GM21723 (cell line): Measurements from ENCODE around the gene ABHD12B.

Experiments
- ATAC-seq: cut with Tn5 transposase; IDR thresholded peaks from one replicate; pipeline ENCODE4 v1.9.1; 2021; ENCODE audit warnings: mild to moderate bottlenecking, moderate library complexity; ENCODE audit not compliant: unreplicated experiment

ABHD12B gene

GRCh38 chr14:50871914-50872732 is at the start of gene ABHD12B:
Gene ABHD12B, plus strand, starts transcription at chr14:50872053. Its CDS starts 122 bp downstream, at chr14:50872175.
- no peak for ATAC-seq

GRCh38 chr14:50822501-50823042 is 49.3 kb upstream of the ABHD12B start:
- peak; percentile 12 for ATAC-seq

GRCh38 chr14:50823051-50823761 is 48.6 kb upstream of the ABHD12B start:
- ATAC-seq = peak; percentile 10

- ATAC-seq = peak; percentile 67
Measured at GRCh38 chr14:50823762-50824636, 47.9 kb upstream of the ABHD12B start.

GRCh38 chr14:50825307-50825706 is 46.5 kb upstream of the ABHD12B start:
- ATAC-seq = no peak

GRCh38 chr14:50826681-50827080 is 45.2 kb upstream of the ABHD12B start:
- ATAC-seq = no peak

GRCh38 chr14:50828721-50829488 is 42.9 kb upstream of the ABHD12B start:
- no peak for ATAC-seq

- no peak for ATAC-seq
Measured at GRCh38 chr14:50829489-50830043, 42.3 kb upstream of the ABHD12B start.

GRCh38 chr14:50830044-50830931 is 41.6 kb upstream of the ABHD12B start:
- ATAC-seq = peak; percentile 45

GRCh38 chr14:50830932-50831725 is 40.7 kb upstream of the ABHD12B start, which contains the start of gene NIN:
Gene NIN, minus strand, starts transcription at chr14:50831162. Its CDS starts 9,106 bp downstream, at chr14:50822056.
- peak; percentile 83 for ATAC-seq

GRCh38 chr14:50831726-50832168 is 40.1 kb upstream of the ABHD12B start:
- ATAC-seq = no peak

GRCh38 chr14:50832935-50833630 is 38.8 kb upstream of the ABHD12B start:
- no peak for ATAC-seq

GRCh38 chr14:50834802-50835276 is 37.0 kb upstream of the ABHD12B start:
- ATAC-seq = no peak

GRCh38 chr14:50835280-50835679 is 36.6 kb upstream of the ABHD12B start:
- ATAC-seq = no peak

GRCh38 chr14:50836515-50836914 is 35.3 kb upstream of the ABHD12B start:
- no peak for ATAC-seq

- no peak for ATAC-seq
Measured at GRCh38 chr14:50837271-50837670, 34.6 kb upstream of the ABHD12B start.

GRCh38 chr14:50837850-50838470 is 33.9 kb upstream of the ABHD12B start:
- ATAC-seq = no peak
